CD4-positive, alpha-beta T cell (primary cell): Measurements from ENCODE around the gene JAK2. TPM values are rescaled to one million over a fixed set of nuclear protein-coding genes. Genes with fewer than 3 reads are reported as not detected.

Source experiments
- ATAC-seq: fragments of 200-7000 bp; cut with Tn5 transposase; one replicate; pipeline ENCODE4 v1.10.0; 2022; ENCODE audit warnings: mild to moderate bottlenecking; ENCODE audit not compliant: poor library complexity
- CTCF ChIA-PET: fragments of 350-600 bp; sonication (Branson Sonifier 250); formaldehyde crosslinking; loops from one replicate; lab custom pipeline; 2021; ENCODE audit warnings: antibody characterized with exemption, inconsistent platforms; lab: Charles Lee
- POLR2A ChIA-PET: fragments of 350-600 bp; sonication (Branson Sonifier 250); formaldehyde crosslinking; loops from one replicate; lab custom pipeline; 2021; ENCODE audit warnings: antibody characterized with exemption, inconsistent platforms; lab: Charles Lee
- DNase-seq, 14 experiments: peaks; one replicate each; pipeline ENCODE4 v3.0.0-alpha.2; 2013 to 2020; ENCODE audit warnings: mixed read lengths in 2 of 14
- H3K27ac ChIP-seq, 2 donors: one replicate each; pipeline versions ENCODE4 v1.5.1 to v1.7.0; 2013; ENCODE audit warnings: low read length in 2 of 2, low read depth in 1 of 2, mild to moderate bottlenecking in 1 of 2
- H3K27me3 ChIP-seq, 2 experiments: 1 replicate in 1 of 2; 2 replicates in 1 of 2; pipeline versions ENCODE4 v1.6.1 to v1.7.0; 2013; ENCODE audit warnings: low read length in 2 of 2, control low read depth in 1 of 2, mild to moderate bottlenecking in 1 of 2, moderate library complexity in 1 of 2; ENCODE audit not compliant: insufficient read depth in 2 of 2, control insufficient read depth in 1 of 2
- H3K36me3 ChIP-seq: one replicate; pipeline ENCODE4 v1.6.1; 2013; ENCODE audit warnings: low read length, control low read depth; ENCODE audit not compliant: insufficient read depth
- H3K4me1 ChIP-seq: one replicate; pipeline ENCODE4 v1.6.1; 2013; ENCODE audit warnings: low read length, control low read depth; ENCODE audit not compliant: insufficient read depth
- H3K4me3 ChIP-seq: one replicate; pipeline ENCODE4 v1.5.1; 2013; ENCODE audit warnings: mild to moderate bottlenecking, low read length, moderate library complexity
- H3K9me3 ChIP-seq, 2 experiments: 1 replicate in 1 of 2; 2 replicates in 1 of 2; pipeline versions ENCODE4 v1.6.1 to v1.7.0; 2013; ENCODE audit warnings: low read length in 2 of 2, mild to moderate bottlenecking in 2 of 2, control low read depth in 1 of 2, moderate library complexity in 1 of 2; ENCODE audit not compliant: control insufficient read depth in 1 of 2, insufficient read depth in 1 of 2
- H3K27ac Mint-ChIP-seq: one replicate; pipeline ENCODE4 v1.8.0; 2020; ENCODE audit warnings: mixed read lengths
- H3K27me3 Mint-ChIP-seq: one replicate; pipeline ENCODE4 v1.8.0; 2021; ENCODE audit warnings: mixed read lengths
- H3K36me3 Mint-ChIP-seq: one replicate; pipeline ENCODE4 v1.8.0; 2021; ENCODE audit warnings: low read depth, mixed read lengths
- H3K4me1 Mint-ChIP-seq: one replicate; pipeline ENCODE4 v1.8.0; 2021; ENCODE audit warnings: low read depth, mixed read lengths
- H3K4me3 Mint-ChIP-seq: one replicate; pipeline ENCODE4 v1.8.0; 2020; ENCODE audit warnings: mild to moderate bottlenecking, mixed read lengths
- H3K9me3 Mint-ChIP-seq: one replicate; pipeline ENCODE4 v1.8.0; 2020; ENCODE audit warnings: mixed read lengths
- intact Hi-C, 2 experiments: fragments of 100-400 bp; cut with DNase I in 1 of 2; cut with micrococcal nuclease in 1 of 2; formaldehyde crosslinking; loops; one replicate each; pipeline versions ENCODE4 v1.15.1 to v1.9.0; 2023 to 2025; cut with DNase I, micrococcal nuclease
- total RNA-seq, 174 experiments: library from RNA in 2 of 174; stranded (reverse) in 2 of 174; gene quantifications; one replicate each; pipeline ENCODE4 v1.2.3 and lab custom pipeline; 2021 to 2026
- TF ChIP-seq, protein P1 (sequence below): fragments of 200-600 bp; IDR thresholded peaks from one replicate; pipeline ENCODE4 v1.8.0; 2022; ENCODE audit warnings: antibody characterized with exemption, mild to moderate bottlenecking

JAK2 gene
- total RNA-seq, 2 experiments from 2014 or later = 7.2 to 7.5 TPM

DNA sequence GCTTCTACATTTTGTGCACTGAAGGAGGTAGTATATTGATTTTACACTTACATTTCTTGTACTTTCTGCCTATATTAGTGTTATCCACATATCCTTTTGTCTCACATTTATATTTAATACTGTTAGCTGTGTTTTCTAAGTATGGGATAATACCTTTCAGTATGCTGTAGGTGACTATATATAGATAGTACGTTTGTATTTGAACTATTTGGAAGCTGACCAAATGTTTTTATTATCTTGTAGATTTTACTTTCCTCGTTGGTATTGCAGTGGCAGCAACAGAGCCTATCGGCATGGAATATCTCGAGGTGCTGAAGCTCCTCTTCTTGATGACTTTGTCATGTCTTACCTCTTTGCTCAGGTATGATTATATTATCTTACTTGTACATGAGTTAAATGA lies 59.1 kb downstream of the JAK2 start:
- no peaks in the 10 kb centered on the region for H3K27me3 Mint-ChIP-seq
- peaks cover 0 to 28% of the 10 kb centered on the region in 2 experiments for H3K9me3 ChIP-seq
- no peak overlapping the region for H3K27ac ChIP-seq
- no peaks in the 10 kb centered on the region for H3K27me3 ChIP-seq
- H3K36me3 Mint-ChIP-seq = peaks cover 60% of the 10 kb centered on the region
- H3K4me3 Mint-ChIP-seq = no peak overlapping the region
- no peak overlapping the region for H3K27ac Mint-ChIP-seq
- no peak overlapping the region for H3K4me3 ChIP-seq
- peaks cover 29% of the 10 kb centered on the region for H3K36me3 ChIP-seq
- intact Hi-C loops = no loop called here
- ATAC-seq = no peak
- DNase-seq = no peak
- H3K4me1 Mint-ChIP-seq = no peaks in the 10 kb centered on the region
- H3K9me3 Mint-ChIP-seq = peaks cover 2% of the 10 kb centered on the region
- ChIA-PET POLR2A (no interaction called here), CTCF (no interaction called here)
- TF ChIP-seq, protein P1, sequence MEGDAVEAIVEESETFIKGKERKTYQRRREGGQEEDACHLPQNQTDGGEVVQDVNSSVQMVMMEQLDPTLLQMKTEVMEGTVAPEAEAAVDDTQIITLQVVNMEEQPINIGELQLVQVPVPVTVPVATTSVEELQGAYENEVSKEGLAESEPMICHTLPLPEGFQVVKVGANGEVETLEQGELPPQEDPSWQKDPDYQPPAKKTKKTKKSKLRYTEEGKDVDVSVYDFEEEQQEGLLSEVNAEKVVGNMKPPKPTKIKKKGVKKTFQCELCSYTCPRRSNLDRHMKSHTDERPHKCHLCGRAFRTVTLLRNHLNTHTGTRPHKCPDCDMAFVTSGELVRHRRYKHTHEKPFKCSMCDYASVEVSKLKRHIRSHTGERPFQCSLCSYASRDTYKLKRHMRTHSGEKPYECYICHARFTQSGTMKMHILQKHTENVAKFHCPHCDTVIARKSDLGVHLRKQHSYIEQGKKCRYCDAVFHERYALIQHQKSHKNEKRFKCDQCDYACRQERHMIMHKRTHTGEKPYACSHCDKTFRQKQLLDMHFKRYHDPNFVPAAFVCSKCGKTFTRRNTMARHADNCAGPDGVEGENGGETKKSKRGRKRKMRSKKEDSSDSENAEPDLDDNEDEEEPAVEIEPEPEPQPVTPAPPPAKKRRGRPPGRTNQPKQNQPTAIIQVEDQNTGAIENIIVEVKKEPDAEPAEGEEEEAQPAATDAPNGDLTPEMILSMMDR = no peak
- H3K4me1 ChIP-seq = no peaks in the 10 kb centered on the region

DNA sequence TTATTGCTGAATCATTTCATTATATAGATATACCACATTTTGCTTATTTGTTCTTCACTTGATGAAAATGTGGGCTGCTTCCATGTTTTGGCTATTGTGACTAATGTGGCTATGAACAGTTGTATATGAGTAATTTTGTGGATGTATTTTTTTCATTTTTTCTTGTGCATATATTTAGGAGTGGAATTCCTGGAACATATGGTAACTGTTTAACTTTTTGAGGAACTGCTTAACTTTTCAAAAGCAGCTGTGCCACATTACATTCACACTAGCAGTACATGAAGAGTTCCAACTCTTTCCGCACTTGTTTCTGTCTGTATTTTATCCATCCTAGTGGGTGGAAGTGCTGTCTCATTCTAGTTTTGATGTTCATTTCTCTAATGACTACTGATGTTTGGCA lies 67.8 kb downstream of the JAK2 start:
- H3K27ac ChIP-seq = no peak overlapping the region
- Mint-ChIP-seq H3K4me1 (no peaks in the 10 kb centered on the region), H3K9me3 (no peaks in the 10 kb centered on the region), H3K27ac (no peak overlapping the region), H3K36me3 (peaks cover 73% of the 10 kb centered on the region), H3K27me3 (no peaks in the 10 kb centered on the region), H3K4me3 (no peak overlapping the region)
- TF ChIP-seq, protein P1 = no peak
- H3K4me1 ChIP-seq = no peaks in the 10 kb centered on the region
- H3K4me3 ChIP-seq = no peak overlapping the region
- peaks cover 35% of the 10 kb centered on the region for H3K36me3 ChIP-seq
- ATAC-seq (no peak), DNase-seq (no peak)
- intact Hi-C loops = no loop called here
- ChIA-PET CTCF (no interaction called here), POLR2A (no interaction called here)
- no peaks in the 10 kb centered on the region for H3K27me3 ChIP-seq
- H3K9me3 ChIP-seq = no peaks in the 10 kb centered on the region

DNA sequence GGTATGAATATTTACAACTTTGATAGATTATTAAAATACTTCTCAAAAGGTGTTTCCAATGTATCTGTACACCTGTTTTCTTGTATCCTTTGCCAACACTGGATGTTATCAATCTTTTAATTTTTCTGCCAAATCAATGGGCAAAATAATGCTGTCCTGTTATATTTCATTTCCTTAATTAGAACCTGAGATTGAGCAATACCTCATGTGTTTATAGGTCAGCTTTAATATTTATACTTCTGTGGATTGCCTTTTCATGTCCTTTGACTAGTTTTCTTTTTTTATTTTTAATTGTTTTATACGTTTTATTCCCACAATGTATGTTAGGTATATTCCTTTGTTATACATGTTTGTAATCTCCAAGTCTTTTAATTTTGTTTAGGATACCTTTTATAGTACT lies 77.6 kb downstream of the JAK2 start:
- H3K4me1 ChIP-seq = no peaks in the 10 kb centered on the region
- Mint-ChIP-seq H3K9me3 (no peaks in the 10 kb centered on the region), H3K27ac (no peak overlapping the region), H3K36me3 (peaks cover 63% of the 10 kb centered on the region), H3K4me3 (no peak overlapping the region), H3K27me3 (no peaks in the 10 kb centered on the region), H3K4me1 (no peaks in the 10 kb centered on the region)
- intact Hi-C loops = no loop called here
- no peak overlapping the region for H3K27ac ChIP-seq
- no peak for ATAC-seq
- H3K9me3 ChIP-seq = no peaks in the 10 kb centered on the region
- no peak overlapping the region for H3K4me3 ChIP-seq
- H3K36me3 ChIP-seq = peaks cover under 1% of the 10 kb centered on the region
- CTCF ChIA-PET = no interaction called here
- no peak for DNase-seq
- POLR2A ChIA-PET = no interaction called here
- no peaks in the 10 kb centered on the region for H3K27me3 ChIP-seq
- TF ChIP-seq, protein P1 = no peak
